GM21825 (cell line): ENCODE results near the gene BCAR3.
"Not testable (repeated sequence)": the region's sequence is repeated elsewhere in the genome, so short reads cannot be mapped to it uniquely, and the experiment has no call there.

Experiments
- ATAC-seq: cut with Tn5 transposase; IDR thresholded peaks from one replicate; pipeline ENCODE4 v1.9.1; 2021; ENCODE audit warnings: mild to moderate bottlenecking, moderate library complexity; ENCODE audit not compliant: unreplicated experiment

BCAR3 gene

GRCh38 chr1:93670141-93670540, 11.5 kb downstream of the BCAR3 start:
- ATAC-seq, result no peak

GRCh38 chr1:93669369-93669768, 12.3 kb downstream of the BCAR3 start:
- ATAC-seq, result no peak

GRCh38 chr1:93668951-93669350, 12.7 kb downstream of the BCAR3 start:
- no peak for ATAC-seq

GRCh38 chr1:93668121-93668520, 13.5 kb downstream of the BCAR3 start:
- no peak for ATAC-seq

GRCh38 chr1:93667642-93668041, 14.0 kb downstream of the BCAR3 start:
- no peak for ATAC-seq

GRCh38 chr1:93666613-93667384, 14.8 kb downstream of the BCAR3 start:
- no peak for ATAC-seq

DNA sequence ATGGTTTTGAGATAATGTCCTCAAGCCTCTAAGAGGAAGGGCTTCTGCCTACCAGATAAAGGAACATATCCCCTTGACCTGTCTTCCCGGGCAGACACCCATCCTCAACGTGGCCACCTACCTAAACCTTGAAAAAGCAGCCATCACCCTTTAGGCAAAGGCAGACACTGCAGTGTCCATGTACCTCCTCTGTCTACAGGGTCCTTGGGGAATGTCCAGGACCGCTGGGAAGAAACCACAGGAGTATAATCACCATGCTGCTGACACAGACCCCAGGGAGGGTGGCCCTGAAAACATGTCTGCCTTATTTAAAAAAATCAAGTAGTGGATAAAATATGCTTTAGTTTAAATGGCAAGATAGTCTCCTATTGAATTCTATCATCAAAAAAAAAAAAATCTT, 16.6 kb downstream of the BCAR3 start:
- no peak for ATAC-seq

DNA sequence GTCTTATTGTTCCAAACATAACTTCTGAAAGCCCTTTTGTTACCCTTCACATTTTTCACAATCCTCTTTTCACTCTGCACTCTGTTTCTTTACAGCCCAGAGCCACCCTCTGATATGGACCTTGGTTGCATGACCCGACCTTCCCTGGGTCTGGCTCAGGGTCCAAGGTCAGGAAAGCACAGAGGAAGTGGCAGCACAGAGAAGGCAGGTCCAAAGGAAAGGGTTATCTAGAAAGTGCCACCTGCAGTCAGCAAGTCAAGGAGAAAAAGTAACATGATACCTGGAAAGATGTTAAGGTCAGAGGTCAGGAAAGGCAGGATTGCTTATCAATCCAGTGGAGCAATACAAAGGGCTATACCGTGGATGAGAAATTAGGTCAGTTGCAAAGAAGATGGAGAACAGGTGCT, 18.4 kb downstream of the BCAR3 start:
- ATAC-seq, result no peak

- ATAC-seq, result no peak
Observed at GRCh38 chr1:93662481-93663207, 19.0 kb downstream of the BCAR3 start.

GRCh38 chr1:93661829-93662474, 19.7 kb downstream of the BCAR3 start:
- ATAC-seq, result no peak

DNA sequence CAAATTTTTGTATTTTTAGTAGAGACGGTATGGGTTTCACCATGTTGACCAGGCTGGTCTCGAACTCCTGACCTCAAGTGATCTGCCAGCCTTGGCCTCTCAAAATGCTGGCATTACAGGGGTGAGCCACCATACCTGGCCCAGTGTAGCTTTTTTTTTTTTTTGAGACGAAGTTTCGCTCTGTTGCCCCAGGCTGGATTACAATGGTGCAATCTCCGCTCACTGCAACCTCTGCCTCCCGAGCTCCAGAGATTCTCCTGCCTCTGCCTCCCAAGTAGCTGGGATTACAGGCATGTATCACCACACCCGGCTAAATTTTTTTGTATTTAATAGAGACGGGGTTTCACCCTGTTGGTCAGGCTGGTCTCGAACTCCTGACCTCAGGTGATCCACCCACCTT, 20.3 kb downstream of the BCAR3 start:
- ATAC-seq, result not testable (repeated sequence)

GRCh38 chr1:93659822-93660503, 21.7 kb downstream of the BCAR3 start:
- ATAC-seq, result no peak

DNA sequence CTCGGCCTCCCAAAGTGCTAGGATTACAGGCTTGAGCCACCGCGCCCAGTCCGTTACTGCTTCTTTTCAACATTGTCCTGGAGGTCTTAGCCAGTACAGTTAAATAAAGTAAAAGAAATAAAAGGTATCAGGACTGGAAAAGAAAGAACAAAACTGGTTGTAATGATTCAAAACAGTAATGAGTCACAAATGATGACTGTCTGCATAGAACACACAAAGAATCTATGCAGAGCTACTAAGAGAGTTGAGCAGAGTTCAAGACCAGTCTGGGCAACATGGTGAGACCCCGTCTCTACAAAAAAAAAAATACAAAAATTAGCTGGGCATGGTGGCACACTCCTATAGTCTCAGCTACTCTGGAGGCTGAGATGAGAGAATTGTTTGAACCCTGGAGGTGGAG, 23.4 kb downstream of the BCAR3 start:
- ATAC-seq, result no peak

GRCh38 chr1:93656491-93656890, 25.1 kb downstream of the BCAR3 start:
- no peak for ATAC-seq

- no peak for ATAC-seq
Observed at GRCh38 chr1:93653656-93654055, 28.0 kb downstream of the BCAR3 start.

DNA sequence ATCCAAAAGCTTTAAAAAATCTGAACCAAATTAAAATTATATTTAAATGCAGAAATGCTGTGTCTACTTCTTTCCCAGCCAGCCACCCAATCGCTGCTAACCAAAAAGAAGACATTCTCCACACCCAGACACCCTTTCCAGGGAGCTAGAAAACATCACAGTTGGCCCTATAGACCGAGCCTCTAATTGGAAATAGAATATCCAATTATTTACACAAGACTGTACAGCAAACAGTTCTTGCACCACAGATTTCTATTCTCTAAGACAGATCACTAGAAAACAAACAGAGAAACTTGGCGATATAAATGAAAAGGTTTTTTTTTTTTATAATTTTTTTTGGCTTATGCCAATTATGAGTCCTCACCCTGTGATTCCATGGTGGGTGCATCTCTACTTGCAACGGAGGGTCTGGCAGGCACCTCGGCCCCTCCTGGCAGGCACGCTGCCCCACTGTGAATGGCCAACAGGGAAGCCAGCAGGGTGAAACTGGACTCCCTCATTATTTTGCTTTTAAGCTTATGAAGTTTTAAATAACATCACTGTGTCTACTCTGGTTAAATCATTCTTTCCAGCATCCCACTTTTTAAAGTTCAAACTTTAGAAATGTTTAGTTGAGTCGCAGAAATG, 29.2 kb downstream of the BCAR3 start:
- no peak for ATAC-seq

DNA sequence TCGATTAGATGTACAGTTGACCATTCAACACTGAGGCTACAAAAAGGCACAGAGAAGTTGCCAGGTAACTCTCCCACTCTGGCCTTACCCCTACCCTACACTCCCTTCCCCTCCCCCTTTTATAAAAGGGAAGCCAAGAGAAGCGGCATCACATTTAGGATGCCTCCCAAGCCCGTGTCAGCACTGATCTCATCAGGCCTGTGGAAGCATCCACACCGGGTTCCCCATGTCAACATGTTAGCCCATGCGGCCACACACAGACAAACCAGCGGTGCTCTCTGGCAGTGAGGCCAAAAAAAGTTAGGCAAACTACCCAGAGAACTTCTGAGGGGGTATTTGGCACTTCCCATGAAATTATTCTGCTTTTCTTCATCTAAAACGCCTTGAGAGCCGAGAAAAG, 29.9 kb downstream of the BCAR3 start:
- ATAC-seq, result no peak

- not testable (repeated sequence) for ATAC-seq
Observed at GRCh38 chr1:93650159-93650558, 31.5 kb downstream of the BCAR3 start.

DNA sequence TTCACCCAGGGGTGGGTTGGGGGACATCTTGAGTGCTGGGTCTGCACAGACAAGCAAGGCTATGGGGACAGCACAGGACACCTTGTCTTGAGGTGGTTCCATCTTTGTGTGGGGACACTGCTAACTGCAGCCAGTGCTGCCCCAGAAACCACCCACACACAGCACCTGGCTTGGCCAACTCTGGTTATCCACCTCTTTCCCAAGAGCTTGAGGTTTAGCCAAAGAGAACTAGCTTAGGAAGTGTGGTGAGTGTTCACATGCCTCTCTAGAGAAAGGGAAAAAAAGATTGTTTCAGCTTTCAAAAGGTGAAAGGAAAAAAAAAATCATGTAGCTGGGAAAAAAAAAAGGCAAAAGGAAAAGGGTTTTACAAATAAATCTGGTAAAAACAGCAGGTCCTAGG, 32.4 kb downstream of the BCAR3 start:
- ATAC-seq, result no peak

DNA sequence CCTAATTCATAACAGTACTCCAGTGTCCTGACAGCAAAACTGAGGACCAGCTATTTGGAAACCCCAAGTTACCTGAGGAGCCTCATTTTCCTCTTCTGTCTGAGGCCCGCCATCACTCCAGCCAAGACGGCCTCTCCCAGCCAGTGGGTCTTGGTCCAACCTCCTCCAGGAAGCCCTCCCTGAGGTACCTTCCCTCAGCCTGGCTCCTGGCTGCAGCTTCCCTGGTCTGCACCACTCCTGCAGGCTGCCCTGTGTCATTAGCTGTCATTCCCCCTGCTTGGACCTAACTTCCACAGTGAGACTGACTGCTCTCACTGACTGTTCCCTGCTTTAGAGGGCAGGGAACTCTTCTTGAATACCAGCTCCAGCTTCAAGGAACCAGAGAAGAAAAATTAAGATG, 33.0 kb downstream of the BCAR3 start:
- no peak for ATAC-seq

DNA sequence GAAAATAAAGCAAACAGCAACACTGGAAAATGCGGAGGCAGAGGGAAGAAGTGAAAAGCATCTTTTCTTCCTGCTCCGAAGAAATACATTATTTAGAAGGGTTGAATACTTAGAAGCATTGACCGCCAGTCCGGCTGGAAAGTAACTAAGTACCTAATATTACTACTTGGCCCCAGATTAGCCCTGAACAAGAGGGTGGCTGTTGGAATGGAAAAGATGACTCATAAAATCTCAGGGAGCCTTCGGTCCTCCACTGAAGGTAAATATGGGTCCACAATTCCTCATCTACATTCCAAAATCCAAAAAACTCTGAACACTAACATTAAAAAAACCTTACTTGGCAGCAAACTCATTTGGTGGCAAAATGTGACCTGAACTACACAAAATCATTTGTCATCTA, 40.1 kb downstream of the BCAR3 start:
- ATAC-seq, result no peak
